Cardiac muscle cell (in vitro differentiated cells and primary cell): ENCODE results near the gene OAS1. TPM values are rescaled to one million over a fixed set of nuclear protein-coding genes. Genes with fewer than 3 reads are reported as not detected.
"Not testable (repeated sequence)": the region's sequence is repeated elsewhere in the genome, so short reads cannot be mapped to it uniquely, and the experiment has no call there.

Source experiments
- DNase-seq, 2 donors: peaks; one replicate each; pipeline versions ENCODE4 v3.0.0 to v3.0.0-alpha.2; 2010 to 2017; ENCODE audit warnings: low read depth in 1 of 2, low spot score in 1 of 2
- H3K27ac ChIP-seq: fragments of 200-600 bp; sonication (generic); 2 replicates; pipeline ENCODE4 v1.5.1; 2016
- H3K27me3 ChIP-seq: fragments of 200-600 bp; sonication (generic); 2 replicates; pipeline ENCODE4 v1.6.0; 2016; ENCODE audit warnings: control low read depth
- H3K36me3 ChIP-seq: fragments of 200-600 bp; sonication (generic); 2 replicates; pipeline ENCODE4 v1.5.1; 2016; ENCODE audit warnings: control low read depth
- H3K4me1 ChIP-seq: fragments of 200-600 bp; sonication (generic); 2 replicates; pipeline ENCODE4 v1.8.1; 2017; ENCODE audit warnings: low read depth, mild to moderate bottlenecking, mixed run types
- H3K4me3 ChIP-seq: fragments of 200-600 bp; sonication (generic); 2 replicates; pipeline ENCODE4 v1.5.1; 2016; ENCODE audit warnings: mild to moderate bottlenecking
- H3K9me3 ChIP-seq: fragments of 200-600 bp; sonication (generic); 2 replicates; pipeline ENCODE4 v1.5.1; 2017; ENCODE audit warnings: low read depth, mild to moderate bottlenecking, control low read depth
- polyA plus RNA-seq: library from polyadenylated mRNA; unstranded; fragments of >200 nt; fragmentation: Nextera tagmentation; extraction: Ambion mirVana; gene quantifications from 2 replicates; pipeline ENCODE4 v1.2.1, GENCODE V29; 2016
- total RNA-seq: library from RNA; depleted of rRNA; stranded (reverse); fragments of >200 nt; gene quantifications from 2 replicates; pipeline ENCODE4 v1.2.3, GENCODE V29; 2016
- TF ChIP-seq, protein P1 (sequence below): IDR thresholded peaks from 2 replicates; pipeline ENCODE4 v1.5.1; 2012; ENCODE audit warnings: low read depth, mild to moderate bottlenecking, low read length

OAS1 gene
- total and polyA plus RNA-seq, 2 experiments from 2014 or later, result not detected

DNA sequence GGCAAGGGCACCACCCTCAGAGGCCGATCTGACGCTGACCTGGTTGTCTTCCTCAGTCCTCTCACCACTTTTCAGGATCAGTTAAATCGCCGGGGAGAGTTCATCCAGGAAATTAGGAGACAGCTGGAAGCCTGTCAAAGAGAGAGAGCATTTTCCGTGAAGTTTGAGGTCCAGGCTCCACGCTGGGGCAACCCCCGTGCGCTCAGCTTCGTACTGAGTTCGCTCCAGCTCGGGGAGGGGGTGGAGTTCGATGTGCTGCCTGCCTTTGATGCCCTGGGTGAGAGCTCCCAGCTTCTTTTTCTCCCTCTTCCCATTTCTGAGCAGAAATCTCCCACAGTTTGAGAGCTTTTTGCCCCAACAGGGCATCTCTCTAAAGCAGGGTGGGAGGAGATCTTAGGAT, 1.8 kb downstream of the OAS1 start:
- TF ChIP-seq, protein P1, sequence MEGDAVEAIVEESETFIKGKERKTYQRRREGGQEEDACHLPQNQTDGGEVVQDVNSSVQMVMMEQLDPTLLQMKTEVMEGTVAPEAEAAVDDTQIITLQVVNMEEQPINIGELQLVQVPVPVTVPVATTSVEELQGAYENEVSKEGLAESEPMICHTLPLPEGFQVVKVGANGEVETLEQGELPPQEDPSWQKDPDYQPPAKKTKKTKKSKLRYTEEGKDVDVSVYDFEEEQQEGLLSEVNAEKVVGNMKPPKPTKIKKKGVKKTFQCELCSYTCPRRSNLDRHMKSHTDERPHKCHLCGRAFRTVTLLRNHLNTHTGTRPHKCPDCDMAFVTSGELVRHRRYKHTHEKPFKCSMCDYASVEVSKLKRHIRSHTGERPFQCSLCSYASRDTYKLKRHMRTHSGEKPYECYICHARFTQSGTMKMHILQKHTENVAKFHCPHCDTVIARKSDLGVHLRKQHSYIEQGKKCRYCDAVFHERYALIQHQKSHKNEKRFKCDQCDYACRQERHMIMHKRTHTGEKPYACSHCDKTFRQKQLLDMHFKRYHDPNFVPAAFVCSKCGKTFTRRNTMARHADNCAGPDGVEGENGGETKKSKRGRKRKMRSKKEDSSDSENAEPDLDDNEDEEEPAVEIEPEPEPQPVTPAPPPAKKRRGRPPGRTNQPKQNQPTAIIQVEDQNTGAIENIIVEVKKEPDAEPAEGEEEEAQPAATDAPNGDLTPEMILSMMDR, result no peak
- Histone ChIP-seq H3K4me1 (peaks cover 4% of the 10 kb centered on the region), H3K36me3 (no peaks in the 10 kb centered on the region), H3K9me3 (no peaks in the 10 kb centered on the region), H3K27ac (no peak overlapping the region), H3K4me3 (no peak overlapping the region), H3K27me3 (no peaks in the 10 kb centered on the region)
- DNase-seq, result no peak

DNA sequence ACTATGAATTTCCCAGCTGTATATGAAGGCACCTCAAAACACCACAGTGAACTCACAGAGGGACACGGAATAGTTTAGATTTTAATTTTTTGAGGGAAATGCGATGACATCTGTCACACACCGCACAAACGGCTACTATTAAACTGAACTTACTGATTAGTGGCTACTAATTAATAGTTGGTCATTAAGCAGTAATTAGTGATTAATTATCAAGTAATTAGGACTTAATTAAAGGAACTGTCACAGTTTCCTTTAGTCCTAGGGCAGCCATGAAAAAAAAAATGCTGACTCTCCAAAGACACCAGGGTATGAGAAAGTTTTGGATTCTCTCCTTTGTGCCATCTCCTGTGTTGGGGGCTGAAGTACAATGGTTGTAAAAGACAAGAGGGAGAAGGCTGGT, 2.9 kb downstream of the OAS1 start:
- TF ChIP-seq, protein P1, result no peak
- DNase-seq, result no peak
- Histone ChIP-seq H3K27me3 (no peaks in the 10 kb centered on the region), H3K9me3 (no peaks in the 10 kb centered on the region), H3K36me3 (no peaks in the 10 kb centered on the region), H3K4me3 (no peak overlapping the region), H3K4me1 (peaks cover 4% of the 10 kb centered on the region), H3K27ac (no peak overlapping the region)

DNA sequence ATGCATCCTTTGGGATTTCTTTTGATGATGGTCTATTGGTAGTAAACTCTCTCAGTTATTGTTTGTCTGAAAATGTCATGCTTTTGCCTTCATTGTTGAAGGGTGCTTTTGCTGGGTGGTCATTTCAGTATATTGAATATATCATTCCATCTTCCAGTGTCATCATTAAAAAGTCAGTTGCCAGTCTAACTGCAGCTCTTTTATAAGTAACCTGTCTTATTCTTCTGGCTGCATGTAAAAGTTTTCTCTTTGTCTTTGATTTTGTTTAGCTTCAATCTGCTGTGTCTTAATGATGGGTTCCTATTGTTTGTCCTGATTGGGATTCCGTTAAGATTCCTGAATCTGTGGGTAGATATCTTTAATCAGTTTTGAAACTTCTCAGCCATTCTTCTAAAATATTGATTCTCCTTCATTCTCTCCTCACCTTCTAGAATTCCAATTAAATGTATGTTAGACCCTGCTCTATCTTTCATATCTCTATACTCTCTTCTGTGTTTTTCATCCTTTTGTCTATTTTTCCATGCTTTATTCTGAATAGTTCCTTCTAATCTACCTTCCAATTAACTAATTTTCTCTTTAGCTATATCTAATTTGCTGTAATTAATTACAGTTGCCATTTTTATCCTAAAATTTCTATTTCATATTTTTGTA, 6.4 kb downstream of the OAS1 start:
- Histone ChIP-seq H3K36me3 (no peaks in the 10 kb centered on the region), H3K4me3 (no peak overlapping the region), H3K27me3 (no peaks in the 10 kb centered on the region), H3K4me1 (no peaks in the 10 kb centered on the region), H3K9me3 (no peaks in the 10 kb centered on the region), H3K27ac (no peak overlapping the region)
- TF ChIP-seq, protein P1, result no peak
- DNase-seq, result no peak

DNA sequence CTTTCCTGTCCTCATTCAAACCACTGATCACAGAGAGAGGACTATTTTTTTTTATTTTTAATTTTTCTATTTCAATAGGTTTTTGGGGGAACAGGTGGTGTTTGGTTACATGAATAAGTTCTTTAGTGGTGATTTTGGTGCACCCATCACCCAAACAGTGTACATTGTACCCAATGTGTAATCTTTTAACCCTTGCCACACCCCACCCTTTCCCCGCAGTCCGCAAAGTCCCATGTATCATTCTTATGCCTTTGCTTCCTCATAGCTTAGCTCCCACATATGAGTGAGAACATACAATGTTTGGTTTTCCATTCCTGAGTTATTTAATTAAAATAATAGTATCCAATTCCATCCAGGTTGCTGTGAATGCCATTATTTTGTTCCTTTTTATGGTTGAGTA, 7.1 kb downstream of the OAS1 start:
- not testable (repeated sequence) for H3K27ac ChIP-seq, H3K27me3 ChIP-seq, H3K9me3 ChIP-seq, H3K4me3 ChIP-seq, DNase-seq, H3K36me3 ChIP-seq, H3K4me1 ChIP-seq

DNA sequence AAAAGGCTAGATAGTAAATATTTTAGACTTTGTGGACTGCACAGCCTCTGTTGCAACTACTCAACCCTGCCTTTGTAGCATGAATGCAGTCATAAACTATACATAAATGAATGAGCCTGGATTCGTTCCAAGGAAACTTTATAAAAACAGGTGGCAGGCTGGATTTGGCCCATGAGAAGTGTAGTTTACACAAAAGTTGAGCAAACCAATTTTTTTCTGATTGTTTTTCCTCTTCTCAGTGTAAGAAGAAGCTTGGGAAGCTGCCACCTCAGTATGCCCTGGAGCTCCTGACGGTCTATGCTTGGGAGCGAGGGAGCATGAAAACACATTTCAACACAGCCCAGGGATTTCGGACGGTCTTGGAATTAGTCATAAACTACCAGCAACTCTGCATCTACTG, 9.5 kb downstream of the OAS1 start:
- H3K27me3 ChIP-seq, result no peaks in the 10 kb centered on the region
- no peaks in the 10 kb centered on the region for H3K36me3 ChIP-seq
- H3K4me1 ChIP-seq, result no peaks in the 10 kb centered on the region
- H3K4me3 ChIP-seq, result no peak overlapping the region
- peak in 1 of 2 donors; percentile 62 for DNase-seq
- H3K27ac ChIP-seq, result no peak overlapping the region
- H3K9me3 ChIP-seq, result no peaks in the 10 kb centered on the region
- TF ChIP-seq, protein P1, result no peak

DNA sequence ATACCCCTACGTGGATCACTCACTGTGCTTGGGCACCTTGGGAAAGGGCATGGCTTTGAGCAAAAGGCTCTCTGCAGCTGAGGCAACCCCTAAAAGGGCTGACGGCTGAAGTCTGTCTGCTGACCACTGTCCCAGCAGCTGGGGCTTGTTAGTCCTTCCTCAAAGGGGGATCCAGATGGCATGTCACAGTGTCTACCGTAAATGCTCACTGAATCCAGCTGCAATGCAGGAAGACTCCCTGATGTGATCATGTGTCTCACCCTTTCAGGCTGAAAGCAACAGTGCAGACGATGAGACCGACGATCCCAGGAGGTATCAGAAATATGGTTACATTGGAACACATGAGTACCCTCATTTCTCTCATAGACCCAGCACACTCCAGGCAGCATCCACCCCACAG, 12.4 kb downstream of the OAS1 start:
- H3K4me3 ChIP-seq, result no peak overlapping the region
- DNase-seq, result no peak
- H3K27ac ChIP-seq, result no peak overlapping the region
- H3K9me3 ChIP-seq, result no peaks in the 10 kb centered on the region
- H3K36me3 ChIP-seq, result no peaks in the 10 kb centered on the region
- TF ChIP-seq, protein P1, result no peak
- no peaks in the 10 kb centered on the region for H3K4me1 ChIP-seq
- no peaks in the 10 kb centered on the region for H3K27me3 ChIP-seq
